HL-60/S4 treated with phorbol 12-myristate 13-acetate at 8.2 ng/mL for 4 days and 3 days (cell line): Measurements from ENCODE around the gene CASQ2.

Experiments used
- in situ Hi-C: fragments of 300-500 bp; cut with MboI; formaldehyde crosslinking; loops from 2 replicates; pipeline ENCODE4 v1.15.0; 2022; ENCODE audit warnings: low sequenced_read_pairs

Gene CASQ2

DNA sequence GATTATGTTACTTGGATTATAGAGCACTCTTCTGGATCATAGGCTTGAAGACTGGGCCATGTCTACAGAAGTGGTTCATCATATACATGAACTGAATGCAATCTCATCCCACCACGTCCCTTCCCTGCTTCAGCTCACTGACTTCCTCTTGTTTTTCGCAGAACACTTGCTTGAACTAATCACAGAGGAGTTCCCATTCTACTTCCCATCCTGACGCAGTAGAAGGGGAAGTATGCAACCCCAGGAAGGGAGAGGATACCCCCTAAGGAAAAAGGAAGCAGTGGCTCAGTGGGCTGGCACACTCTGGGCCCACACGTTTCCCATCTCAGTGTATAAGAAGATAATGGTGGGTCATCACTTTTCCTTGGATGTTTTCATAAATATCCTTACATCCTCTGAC, 36.2 kb downstream of the CASQ2 start:
- in situ Hi-C loops = no loop called here

DNA sequence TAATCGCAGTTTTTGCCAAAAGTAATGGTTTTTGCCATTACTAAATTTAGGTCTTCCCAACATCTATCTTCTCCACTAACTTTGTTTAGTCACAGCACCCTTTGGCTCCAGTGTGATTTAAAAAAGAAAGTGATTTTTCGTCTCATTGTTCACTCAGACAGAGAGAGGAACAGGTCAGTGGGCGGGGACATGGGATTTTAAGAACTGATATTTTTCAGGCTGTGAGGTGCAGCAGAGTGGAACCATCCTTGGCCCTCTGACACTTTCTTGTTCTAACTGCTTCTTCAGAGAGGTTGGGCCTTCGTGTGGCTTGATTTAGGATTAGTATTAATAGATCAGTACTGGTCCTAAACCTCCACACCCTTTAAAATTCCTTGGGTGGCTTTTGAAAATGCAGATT, 38.8 kb downstream of the CASQ2 start:
- in situ Hi-C loops = no loop called here

DNA sequence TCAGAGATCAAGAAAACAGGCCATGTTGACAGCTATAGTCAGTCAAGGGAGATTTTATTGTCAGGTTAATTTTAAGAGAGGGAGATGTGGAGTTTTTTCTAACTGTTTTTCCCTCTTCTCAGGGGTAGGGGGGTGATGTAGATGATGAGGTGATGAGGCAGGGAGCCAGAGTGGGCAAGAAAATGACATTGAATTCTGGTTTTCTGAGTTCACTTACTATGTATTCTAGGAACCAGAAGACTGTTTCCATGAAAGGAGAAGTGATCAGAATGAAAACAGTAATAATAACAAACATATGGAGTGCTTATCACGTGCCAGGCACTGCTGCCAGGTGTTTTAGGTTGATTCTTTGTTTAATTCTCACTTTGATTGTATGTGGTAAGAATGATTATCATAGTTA, 40.2 kb downstream of the CASQ2 start:
- in situ Hi-C loops = no loop called here

DNA sequence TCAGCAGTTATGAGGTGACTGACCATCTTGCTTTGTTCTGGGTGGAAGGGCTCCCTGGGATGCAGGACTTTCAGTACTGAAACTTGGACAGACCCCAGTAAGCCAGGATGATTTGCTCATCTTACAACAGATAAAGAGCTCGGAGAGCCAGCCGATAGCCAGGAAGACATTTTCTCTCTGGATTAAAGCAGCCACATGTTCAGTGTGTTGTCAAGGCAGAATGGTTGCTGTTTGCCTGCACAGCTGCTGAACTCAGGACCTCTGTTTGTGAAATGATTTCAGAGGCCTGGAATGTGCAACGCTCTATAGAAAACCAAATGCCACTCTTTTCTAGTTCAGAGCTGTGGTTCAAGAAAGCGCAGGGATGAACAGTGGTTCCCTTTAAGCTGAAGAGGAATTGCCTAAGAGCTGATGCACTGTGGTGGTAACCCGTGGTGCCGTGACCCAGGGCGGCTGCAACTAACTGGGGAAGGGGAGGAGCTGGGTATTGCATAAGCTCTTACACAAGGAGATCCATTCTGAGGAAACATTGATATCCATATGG, 40.7 kb downstream of the CASQ2 start:
- in situ Hi-C loops = no loop called here

DNA sequence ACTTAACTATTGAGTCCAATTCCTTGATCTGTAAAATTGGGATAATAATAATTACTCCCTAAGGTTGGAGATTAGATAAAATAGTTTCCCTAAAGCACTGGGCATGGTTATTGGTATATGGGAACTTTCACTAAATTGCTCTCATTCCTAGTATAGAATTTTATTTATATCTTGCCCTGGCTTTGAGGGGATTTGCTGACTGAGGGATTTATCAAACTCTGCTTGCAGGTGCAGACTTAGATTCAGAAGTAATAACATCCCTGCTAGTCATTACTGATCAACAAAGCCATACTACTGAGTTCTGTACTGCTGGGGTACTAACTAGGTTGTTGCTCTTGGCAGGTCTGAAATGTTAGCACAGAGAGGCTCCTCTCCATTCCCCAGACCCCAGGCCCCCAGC, 41.9 kb downstream of the CASQ2 start:
- in situ Hi-C loops = no loop called here

DNA sequence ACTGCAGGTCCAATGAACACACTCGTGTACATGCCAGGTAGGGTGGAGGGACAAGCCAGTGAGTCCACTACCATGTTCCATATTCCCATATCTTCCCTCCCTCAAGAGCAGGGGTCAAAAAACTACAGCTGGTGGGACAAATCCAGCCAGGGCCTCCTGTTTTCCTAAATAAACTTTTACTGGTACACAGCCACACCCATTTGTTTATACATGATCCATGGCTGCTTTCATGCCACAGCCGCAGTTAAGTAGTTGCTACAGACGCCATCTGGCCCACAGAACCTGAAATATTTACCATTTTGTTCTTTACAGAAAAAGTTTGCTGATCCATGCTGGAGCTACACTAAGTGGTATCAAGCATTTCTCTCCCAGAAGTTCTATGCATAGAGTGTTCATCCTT, 42.4 kb downstream of the CASQ2 start:
- in situ Hi-C loops = no loop called here

DNA sequence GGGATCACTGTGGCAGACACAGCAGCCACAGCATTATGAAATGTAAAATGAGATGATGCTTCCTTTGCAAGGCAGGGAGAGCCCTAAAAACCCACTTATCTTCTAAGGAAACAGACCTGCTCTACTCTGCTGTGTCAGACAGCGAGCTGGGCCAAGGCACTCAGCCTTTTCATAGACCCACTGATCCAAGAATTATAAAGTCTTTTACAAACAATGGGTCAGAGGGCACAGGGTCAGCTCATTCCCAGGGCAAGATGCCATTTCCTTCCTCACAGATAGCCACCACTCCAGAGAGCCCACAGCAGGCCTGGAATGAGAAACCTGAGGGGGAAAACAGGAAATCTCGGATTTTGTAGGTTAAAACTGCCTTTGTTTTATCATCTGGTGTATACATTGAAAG, 42.9 kb downstream of the CASQ2 start:
- in situ Hi-C loops = no loop called here

DNA sequence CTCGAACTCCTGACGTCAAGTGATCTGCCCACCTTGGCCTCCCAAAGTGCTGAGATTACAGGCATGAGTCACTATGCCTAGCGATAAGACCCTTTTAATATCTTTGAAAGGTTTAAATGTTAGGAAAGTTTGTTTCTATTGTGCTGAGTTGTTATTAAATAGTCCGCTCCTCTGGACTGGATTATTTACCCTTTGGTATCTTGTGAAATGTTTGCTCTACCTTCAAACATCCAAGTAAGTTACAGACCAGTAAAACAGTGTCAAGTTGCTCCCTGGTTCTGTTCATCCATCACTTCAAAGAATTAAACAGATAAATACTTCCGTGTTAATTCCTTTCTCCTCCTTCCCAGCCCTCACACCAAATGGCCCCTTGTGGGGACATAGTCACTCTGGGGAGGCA, 44.8 kb downstream of the CASQ2 start:
- in situ Hi-C loops = no loop called here

DNA sequence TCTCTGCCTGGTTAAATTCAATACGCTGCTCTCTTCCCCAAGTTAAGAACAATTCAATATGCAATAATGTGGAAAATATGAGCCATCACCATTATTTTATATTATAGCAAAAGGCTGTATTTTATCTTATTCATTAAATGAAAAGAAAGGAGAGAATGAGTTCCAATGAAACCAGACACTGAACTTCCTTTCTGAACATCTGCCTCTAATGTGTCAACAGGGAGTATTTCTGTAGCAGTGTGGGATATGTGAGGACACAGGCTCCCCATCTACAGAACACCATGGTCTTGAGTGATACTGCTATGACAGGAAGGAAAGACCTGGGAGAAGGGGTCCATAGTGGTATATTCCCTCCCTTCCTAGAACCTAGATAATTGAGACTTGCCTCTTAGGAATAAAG, 46.3 kb downstream of the CASQ2 start:
- in situ Hi-C loops = no loop called here

DNA sequence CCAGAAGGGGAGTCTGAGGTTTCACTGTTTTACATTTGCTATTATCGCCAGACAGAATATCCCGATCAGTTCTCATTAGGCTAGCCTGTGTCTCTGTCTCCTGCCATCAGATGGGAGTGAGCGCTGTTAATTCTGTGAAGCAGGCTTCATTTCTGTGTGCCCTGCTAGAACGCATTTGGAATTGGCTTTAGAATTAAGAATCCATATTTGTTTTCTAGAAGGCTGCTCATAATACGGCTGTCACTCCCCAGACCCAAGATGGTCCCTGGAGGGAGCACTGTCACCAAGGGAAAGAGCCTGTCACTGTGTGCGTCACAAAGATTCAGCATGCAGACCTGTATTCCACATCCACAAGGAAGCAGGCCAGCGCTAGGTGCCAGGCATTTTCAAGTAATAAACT, 49.2 kb downstream of the CASQ2 start:
- in situ Hi-C loops = no loop called here

DNA sequence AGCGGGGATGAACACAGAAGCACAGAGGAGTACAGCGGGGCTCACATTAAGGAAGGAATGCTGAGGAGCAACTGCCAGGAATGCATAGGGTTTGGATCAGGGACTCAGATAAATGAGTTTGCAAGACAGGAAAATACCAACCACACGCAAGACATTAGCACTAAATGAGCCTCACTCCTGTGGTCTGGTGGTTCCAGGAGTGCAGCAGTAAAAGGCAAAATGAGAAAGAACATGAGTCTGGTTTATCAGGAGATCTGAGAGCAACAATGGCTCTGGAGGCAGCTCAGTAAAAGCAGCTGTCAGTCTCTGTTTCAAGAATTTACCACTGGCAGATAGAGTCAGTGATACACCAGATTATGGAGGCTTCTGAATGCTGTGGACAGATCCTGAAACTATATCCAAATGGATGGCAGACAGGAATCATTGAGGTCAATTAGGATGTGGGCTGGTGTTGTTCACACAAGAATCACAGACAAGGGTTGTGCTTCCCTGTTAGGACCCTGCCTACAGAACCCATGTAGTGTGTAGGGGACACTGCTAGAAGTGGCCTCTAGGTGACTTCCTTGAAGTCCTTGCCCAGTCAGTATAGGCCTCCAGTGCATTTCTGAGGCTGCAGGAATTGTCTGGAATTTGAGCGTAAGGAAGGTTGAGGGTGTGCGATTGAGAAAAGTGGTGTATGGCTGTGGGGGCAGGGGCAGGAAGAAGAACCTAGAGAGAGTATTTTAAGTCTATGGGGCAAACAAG, 50.3 kb downstream of the CASQ2 start:
- in situ Hi-C loops = no loop called here

DNA sequence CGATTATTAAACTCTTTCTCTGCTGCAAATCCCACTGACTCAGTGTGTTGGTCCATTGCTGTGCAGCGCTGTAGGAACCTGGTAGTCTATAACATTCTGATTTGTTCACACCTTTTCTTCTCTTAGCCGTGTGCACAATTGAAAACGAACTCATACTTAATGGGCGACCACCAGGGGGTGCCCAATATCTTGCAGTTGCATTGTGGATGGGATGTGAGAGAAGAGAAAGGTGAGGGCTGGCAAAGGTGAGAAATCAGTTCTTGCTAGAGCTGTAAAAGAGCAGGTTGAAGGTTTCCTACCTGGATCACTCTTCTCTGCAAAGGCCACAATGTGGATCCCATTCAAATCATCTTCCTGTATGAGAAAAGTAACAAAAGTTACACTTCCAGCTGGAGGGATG, 51.0 kb downstream of the CASQ2 start:
- in situ Hi-C loops = no loop called here

DNA sequence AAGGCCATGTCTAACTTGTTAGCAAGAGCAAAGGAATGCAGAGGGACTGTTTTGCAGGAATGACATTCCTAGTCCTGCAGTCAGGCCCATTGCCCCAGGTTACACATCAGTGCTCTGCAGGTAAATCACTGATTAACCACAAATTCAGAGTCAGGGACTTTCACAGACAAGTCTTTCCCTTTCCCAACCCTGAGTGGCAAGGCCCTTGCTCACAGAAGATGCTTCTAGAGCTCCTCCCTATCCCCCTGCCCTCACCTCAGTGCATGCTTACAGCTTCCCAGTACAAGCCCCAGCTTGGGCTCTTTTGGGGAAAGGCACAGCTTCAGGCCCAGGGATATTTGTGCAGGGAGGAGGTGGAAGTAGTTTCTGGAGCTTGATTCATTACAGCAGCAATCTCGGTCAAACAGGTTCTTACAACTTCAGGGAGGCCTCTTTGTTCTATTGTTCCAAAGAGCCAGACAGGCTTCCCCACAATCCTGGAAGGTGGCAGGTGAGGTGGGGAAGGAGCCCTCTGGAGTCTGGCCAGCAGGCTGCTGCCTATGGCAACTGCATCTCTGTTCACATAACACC, 53.9 kb downstream of the CASQ2 start:
- in situ Hi-C loops = no loop called here

DNA sequence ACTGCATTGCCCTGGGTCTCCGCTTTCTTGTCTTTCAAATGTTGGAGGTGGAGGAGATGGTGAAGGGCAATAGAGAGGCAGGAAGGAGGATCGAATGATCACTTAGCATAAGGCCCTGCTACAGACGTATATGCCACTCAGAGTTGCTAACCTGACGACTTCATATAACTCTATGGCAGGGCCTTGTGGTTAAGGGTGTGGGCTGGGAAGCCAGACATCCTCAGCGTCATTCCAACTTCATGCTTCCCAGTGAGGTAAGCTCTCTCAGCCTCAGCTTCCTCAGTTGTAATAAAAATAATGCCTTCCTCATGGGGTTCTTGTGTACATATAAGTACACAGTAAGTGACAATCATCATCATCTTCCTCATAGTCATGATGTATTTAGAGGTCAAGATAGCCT, 54.6 kb downstream of the CASQ2 start:
- in situ Hi-C loops = no loop called here

DNA sequence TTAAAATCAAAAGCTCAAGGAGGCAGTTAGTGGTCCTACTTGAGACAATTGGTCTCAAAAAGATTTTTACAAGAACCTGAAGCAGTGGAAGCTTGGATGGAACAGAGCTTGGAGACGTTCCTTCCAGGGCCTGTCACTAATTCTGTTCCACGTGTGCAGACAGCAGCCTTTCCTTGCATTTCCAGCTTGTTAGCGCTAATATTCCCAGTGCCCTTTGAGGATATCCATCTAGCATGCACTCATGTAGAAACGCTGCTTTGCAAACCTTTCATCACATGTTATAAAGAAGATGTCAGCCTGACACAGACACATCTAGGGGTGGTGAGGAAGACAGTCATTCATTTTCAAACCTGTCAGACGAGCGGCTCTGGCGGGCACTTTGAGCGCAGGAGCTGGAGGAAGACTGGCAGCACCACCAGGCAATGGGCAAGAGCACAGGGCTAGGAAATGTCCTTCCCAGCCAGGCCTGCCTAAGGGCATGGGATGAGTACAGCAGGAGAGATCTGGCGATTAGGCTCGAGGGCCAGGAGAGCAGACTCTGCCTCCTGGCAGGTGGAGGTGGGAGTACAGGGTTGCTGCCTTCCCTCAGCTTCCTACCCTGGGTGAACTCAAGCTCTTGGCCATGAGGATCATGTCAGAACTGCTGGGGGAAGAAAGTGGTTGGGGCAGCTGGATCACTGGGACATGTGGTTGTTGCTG, 55.5 kb downstream of the CASQ2 start:
- in situ Hi-C loops = no loop called here

DNA sequence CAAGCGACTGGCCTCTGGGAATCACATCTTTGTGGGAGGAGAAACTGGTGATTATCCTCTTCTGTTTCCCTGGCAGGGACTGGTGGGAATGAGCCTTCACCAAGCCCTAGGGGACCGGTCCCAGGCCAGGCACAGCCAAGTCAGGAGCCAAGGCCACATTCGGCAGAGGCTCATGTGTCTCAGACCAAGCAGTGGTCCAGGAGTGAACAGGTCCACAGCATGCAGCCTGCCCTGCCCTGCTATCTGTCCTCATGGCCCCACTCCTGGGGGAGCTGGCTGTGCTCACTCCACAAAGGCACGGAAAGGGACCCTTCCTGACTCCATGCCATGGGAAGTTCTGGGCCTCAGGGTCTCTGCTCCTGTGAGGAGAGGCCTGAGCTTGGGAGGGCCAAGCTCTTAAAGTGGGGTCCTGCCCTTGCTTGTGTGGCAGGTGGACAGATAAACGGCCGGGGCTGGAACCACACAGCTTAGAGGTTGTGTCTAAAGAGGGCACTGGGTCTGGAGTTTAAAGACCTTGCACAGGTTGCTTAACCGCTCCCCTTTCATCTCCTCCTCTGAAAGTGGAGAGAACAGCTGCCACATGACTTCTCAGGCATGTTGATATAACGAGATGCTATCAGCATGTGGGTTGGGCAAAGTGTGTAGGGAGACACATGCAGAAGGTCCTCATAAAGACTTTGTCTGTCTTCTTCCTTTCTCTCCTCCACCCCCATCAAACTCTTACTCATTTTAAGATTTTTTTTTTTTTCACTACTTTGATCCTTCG, 57.5 kb downstream of the CASQ2 start:
- in situ Hi-C loops = no loop called here

DNA sequence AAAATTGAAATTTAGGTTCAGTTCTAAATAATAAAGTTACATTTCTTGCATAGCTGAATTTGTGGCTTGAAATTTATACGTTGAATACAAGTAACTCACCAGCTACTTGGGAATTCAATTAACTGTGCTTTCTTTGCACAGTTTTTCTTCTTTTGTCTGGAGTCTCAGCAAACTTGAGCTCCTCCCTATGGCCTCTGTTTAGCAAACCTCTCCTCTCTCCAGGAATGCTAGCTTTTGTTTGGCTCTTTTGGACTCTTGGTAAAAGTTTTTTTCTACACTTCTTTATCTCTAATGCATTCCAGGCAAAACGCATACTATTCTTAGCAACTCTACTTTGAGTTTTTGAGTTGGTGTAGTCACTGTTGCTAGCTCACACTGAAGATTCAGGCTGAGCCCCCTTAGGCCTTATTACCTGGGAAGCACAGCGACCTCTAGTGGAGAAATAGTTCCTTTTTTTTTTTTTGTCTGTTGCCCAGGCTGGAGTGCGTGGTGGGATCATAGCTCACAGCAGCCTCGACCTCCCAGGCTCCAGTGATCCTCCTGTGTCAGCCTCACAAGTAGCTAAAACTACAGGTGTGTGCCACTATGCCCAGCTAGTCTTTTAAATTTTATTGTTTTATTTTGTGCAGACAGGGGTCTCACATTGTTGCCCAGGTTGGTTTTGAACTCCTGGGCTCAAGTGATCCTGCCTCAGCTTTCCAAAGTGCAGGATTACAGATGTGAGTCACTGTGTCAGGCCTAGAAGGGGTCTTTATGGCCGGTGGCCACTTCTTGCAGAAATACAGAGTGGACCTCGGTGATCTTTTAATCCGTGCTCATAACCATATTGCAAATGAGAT, 61.7 kb downstream of the CASQ2 start:
- in situ Hi-C loops = no loop called here

DNA sequence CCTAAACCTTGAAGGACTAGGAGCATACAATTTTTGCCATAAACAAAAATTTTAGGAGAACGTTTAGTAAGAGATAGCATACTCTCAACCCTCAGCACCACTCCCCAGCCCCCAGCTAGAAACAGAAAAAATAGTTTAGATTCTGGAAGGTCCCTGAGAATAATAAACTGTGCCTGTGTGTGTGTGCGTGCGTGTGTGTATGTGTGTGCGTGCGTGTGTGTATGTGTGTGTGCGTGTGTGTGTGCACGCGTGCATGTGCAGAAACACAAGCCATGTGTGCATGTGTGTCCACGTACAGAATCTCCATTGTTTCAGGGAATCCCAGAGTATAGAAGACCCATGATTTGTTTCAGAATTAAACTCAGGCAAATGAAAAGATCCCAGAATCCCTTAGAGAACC, 62.6 kb downstream of the CASQ2 start:
- in situ Hi-C loops = no loop called here

DNA sequence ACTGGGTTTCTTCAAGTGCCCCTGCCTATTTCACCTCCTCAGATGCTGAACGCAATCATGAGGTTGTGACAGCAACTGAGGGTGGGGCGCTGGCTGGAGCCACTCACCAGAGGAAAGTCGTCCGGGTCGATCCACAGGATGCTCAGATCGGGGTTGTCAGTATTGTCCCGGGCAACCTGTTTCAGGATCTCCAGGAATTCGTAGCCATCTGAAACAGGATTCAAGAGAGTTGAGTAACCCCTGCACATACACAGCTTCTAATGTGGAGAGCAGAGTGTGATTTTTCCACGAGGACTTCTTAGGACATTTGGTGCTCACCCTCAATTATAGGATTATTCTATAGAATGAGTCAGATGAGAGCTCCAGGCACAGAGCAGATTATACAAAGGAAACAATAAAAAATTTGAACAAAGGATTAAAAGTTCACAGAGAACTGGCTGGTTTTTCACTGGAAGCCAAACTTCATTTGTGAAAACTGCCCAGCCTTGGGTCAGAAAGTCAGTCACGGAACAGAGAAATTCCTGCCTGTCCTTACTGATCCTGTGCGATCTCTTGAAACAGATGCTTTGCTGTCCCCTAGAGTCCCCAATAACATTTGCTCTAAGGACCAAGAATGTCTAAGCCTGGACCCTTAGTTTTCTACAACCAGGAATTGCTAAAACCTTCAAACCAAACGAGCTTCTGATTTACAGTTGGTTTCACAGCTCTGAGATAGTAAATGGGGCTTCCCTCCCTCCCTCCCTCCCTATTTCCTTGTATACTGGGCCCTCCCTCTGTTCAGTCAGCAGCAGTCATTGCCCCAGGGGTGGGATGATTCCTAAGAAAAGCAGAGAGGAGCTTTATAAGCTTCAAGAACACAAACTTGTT, 63.2 kb downstream of the CASQ2 start:
- in situ Hi-C loops = no loop called here

DNA sequence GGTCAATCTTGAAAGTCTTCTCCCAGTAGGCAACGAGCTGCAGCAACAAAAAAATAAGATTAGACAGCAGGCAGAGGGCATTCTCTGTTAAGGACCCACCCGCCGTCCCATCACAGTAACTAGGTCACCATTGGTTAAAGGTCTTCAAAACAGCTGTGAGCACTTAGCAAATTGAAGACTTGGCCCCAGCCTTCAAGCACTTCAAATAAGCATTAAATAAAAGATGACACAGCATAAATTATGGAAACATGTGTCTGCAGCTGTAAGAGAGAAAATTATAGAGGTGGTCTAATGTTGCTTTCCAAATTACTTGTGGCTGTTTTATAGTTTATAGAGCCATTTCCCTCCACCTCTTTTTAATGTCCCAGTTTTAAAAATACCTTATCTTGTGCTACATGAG, 65.6 kb downstream of the CASQ2 start:
- in situ Hi-C loops = no loop called here
